Neural progenitor cell (in vitro differentiated cells): ENCODE results near the gene RNF115. TPM values are rescaled to one million over a fixed set of nuclear protein-coding genes. Genes with fewer than 3 reads are reported as not detected.

Source experiments
- DNase-seq: peaks from one replicate; pipeline ENCODE4 v3.0.0-alpha.2; 2016; ENCODE audit warnings: low spot score
- H2AFZ ChIP-seq: fragments of 200-600 bp; sonication (generic); replicated peaks from 2 replicates; pipeline ENCODE4 v1.6.1; 2016; ENCODE audit warnings: antibody characterized with exemption
- H3F3A ChIP-seq: fragments of 200-600 bp; sonication (generic); 2 replicates; pipeline ENCODE4 v1.6.1; 2016; ENCODE audit warnings: antibody characterized with exemption, low read depth
- H3K27ac ChIP-seq: fragments of 200-600 bp; sonication (generic); 2 replicates; pipeline ENCODE4 v1.5.1; 2016; ENCODE audit warnings: mild to moderate bottlenecking
- H3K27me3 ChIP-seq: fragments of 200-600 bp; sonication (generic); 2 replicates; pipeline ENCODE4 v1.6.1; 2016; ENCODE audit warnings: mild to moderate bottlenecking, moderate library complexity
- H3K36me3 ChIP-seq: fragments of 200-600 bp; sonication (generic); 2 replicates; pipeline ENCODE4 v1.5.1; 2016
- H3K4me1 ChIP-seq: fragments of 200-600 bp; sonication (generic); 2 replicates; pipeline ENCODE4 v1.6.1; 2016; ENCODE audit warnings: mixed run types
- H3K4me2 ChIP-seq: fragments of 200-600 bp; sonication (generic); 2 replicates; pipeline ENCODE4 v1.6.1; 2016
- H3K4me3 ChIP-seq: fragments of 200-600 bp; sonication (generic); 2 replicates; pipeline ENCODE4 v1.5.1; 2016
- H3K79me2 ChIP-seq: fragments of 200-600 bp; sonication (generic); 2 replicates; pipeline ENCODE4 v1.6.1; 2016; ENCODE audit warnings: low read depth
- H3K9ac ChIP-seq: fragments of 200-600 bp; sonication (generic); 2 replicates; pipeline ENCODE4 v1.6.1; 2016
- H3K9me3 ChIP-seq: fragments of 200-600 bp; sonication (generic); 2 replicates; pipeline ENCODE4 v1.5.1; 2016; ENCODE audit warnings: low read depth
- H4K20me1 ChIP-seq: fragments of 200-600 bp; sonication (generic); 2 replicates; pipeline ENCODE4 v1.6.1; 2016; ENCODE audit warnings: low read depth
- H3K27ac Mint-ChIP-seq: 3 replicates; pipeline ENCODE4 v1.8.0; 2021; ENCODE audit warnings: mixed read lengths
- H3K27me3 Mint-ChIP-seq: 2 replicates; pipeline ENCODE4 v1.8.0; 2022; ENCODE audit warnings: low read depth, mild to moderate bottlenecking, inconsistent platforms, moderate library complexity, mixed read lengths; ENCODE audit not compliant: insufficient read depth
- H3K36me3 Mint-ChIP-seq: 3 replicates; pipeline ENCODE4 v1.8.0; 2021; ENCODE audit warnings: mixed read lengths
- H3K4me1 Mint-ChIP-seq: 3 replicates; pipeline ENCODE4 v1.8.0; 2021; ENCODE audit warnings: mixed read lengths
- H3K4me3 Mint-ChIP-seq: 3 replicates; pipeline ENCODE4 v1.8.0; 2021; ENCODE audit warnings: mild to moderate bottlenecking, moderate library complexity, mixed read lengths
- H3K9me3 Mint-ChIP-seq: 3 replicates; pipeline ENCODE4 v1.8.0; 2020; ENCODE audit warnings: mixed read lengths
- EZH2 ChIP-seq: fragments of 200-600 bp; sonication (generic); IDR thresholded peaks from 2 replicates; pipeline ENCODE4 v1.6.1; 2017; ENCODE audit warnings: antibody characterized with exemption, mild to moderate bottlenecking, moderate library complexity
- EZH2phosphoT487 ChIP-seq: fragments of 200-600 bp; sonication (generic); IDR thresholded peaks from 2 replicates; pipeline ENCODE4 v1.6.1; 2017; ENCODE audit warnings: antibody characterized with exemption
- total RNA-seq: library from RNA; depleted of rRNA; stranded (reverse); fragments of >200 nt; gene quantifications from 2 replicates; pipeline ENCODE4 v1.2.3, GENCODE V29; 2015; ENCODE audit warnings: low replicate concordance
- TF ChIP-seq, protein P1 (sequence below): fragments of 200-600 bp; sonication (generic); IDR thresholded peaks from 2 replicates; pipeline ENCODE4 v1.5.1; 2017; ENCODE audit warnings: antibody characterized with exemption, mild to moderate bottlenecking

Gene RNF115
- total RNA-seq, 1 donor from 2014 or later = 12.9 TPM

DNA sequence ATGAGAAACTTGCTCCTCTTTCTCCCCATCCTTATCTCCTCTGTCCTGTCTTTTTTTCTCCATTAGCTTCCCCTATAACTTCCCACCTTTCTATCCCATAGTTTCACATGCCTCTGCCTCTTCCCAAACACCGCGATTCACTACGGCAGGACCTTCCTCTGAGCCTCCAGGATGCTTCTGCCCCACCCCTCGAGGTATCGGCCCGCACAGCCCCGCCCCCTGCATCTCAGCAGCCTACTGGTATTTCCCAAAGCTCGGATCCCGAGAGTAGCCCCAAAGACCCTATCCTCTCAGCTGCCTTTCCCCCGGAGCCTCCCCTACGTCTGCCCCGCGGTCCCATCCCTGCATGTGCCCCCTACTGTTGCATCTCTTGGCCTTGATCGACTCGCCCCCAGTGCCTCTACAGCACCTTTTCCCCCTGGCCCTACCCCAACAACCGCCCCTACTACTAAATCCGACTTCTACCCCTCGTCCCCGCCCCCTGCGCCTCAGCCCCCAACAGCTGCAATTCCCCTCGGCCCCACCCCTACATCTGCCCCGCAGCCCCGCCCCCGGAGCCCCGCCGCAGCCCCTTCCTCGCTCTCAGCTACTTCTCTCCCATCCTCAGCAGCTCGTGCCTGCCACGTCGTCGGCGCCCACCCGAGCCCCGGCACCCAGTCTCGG, 34.5 kb upstream of the RNF115 start:
- Mint-ChIP-seq H3K27me3 (peaks cover 1% of the 10 kb centered on the region), H3K4me3 (peak overlapping the region; percentile 98), H3K36me3 (peaks cover 30% of the 10 kb centered on the region), H3K4me1 (peaks cover 10% of the 10 kb centered on the region), H3K9me3 (no peaks in the 10 kb centered on the region), H3K27ac (no peak overlapping the region)
- Histone ChIP-seq H3K27ac (no peak overlapping the region), H3K9ac (no peak overlapping the region), H3K4me3 (peak overlapping the region; percentile 95), H3K36me3 (no peaks in the 10 kb centered on the region), H3K79me2 (peaks cover 15% of the 10 kb centered on the region), H3K4me1 (no peaks in the 10 kb centered on the region), H3F3A (peaks cover 22% of the 10 kb centered on the region), H4K20me1 (no peaks in the 10 kb centered on the region), H3K9me3 (no peaks in the 10 kb centered on the region), H3K27me3 (no peaks in the 10 kb centered on the region), H3K4me2 (peak overlapping the region; percentile 80), H2AFZ (peak overlapping the region; percentile 90)
- peak; percentile 89 for DNase-seq
- TF ChIP-seq EZH2 = no peak
- TF ChIP-seq, protein P1, sequence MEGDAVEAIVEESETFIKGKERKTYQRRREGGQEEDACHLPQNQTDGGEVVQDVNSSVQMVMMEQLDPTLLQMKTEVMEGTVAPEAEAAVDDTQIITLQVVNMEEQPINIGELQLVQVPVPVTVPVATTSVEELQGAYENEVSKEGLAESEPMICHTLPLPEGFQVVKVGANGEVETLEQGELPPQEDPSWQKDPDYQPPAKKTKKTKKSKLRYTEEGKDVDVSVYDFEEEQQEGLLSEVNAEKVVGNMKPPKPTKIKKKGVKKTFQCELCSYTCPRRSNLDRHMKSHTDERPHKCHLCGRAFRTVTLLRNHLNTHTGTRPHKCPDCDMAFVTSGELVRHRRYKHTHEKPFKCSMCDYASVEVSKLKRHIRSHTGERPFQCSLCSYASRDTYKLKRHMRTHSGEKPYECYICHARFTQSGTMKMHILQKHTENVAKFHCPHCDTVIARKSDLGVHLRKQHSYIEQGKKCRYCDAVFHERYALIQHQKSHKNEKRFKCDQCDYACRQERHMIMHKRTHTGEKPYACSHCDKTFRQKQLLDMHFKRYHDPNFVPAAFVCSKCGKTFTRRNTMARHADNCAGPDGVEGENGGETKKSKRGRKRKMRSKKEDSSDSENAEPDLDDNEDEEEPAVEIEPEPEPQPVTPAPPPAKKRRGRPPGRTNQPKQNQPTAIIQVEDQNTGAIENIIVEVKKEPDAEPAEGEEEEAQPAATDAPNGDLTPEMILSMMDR = no peak
- TF ChIP-seq EZH2phosphoT487 = no peak

GRCh38 chr1:145857170-145857569, 33.3 kb upstream of the RNF115 start:
- peak overlapping the region; percentile 98 for H3K4me3 Mint-ChIP-seq
- Histone ChIP-seq H3K4me3 (no peak overlapping the region), H3K4me2 (no peak overlapping the region)

DNA sequence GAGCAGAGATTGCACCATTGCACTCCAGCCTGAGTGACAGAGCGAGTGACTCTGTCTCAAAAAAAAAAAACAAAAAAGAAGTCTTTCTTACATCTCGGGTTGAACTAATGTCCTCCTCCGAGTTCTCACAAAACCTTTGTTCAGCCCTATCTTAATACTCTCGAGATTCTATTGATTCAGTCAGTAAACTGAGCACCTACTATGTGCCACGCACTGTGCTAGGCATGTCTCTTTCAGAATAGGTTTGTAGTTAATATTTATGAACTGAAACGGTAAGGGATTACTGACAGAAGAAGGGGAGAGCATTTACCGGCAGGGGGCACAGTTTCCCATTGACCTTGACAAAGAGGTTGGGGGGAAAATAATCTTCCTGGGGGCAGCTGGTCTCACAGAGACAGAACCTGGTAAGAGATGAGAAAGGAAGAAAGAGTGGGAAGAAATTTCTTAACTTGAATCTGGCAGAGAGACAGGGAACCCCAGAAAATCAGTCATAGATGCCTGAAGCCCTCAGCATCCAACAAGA, 31.6 kb upstream of the RNF115 start:
- H3K36me3 ChIP-seq = no peaks in the 10 kb centered on the region
- H3K79me2 ChIP-seq = peaks cover 15% of the 10 kb centered on the region
- H3K27me3 ChIP-seq = no peaks in the 10 kb centered on the region
- TF ChIP-seq EZH2 (no peak), EZH2phosphoT487 (no peak)
- TF ChIP-seq, protein P1 = no peak
- DNase-seq = no peak
- no peak overlapping the region for H3K27ac ChIP-seq
- H3K9me3 ChIP-seq = no peaks in the 10 kb centered on the region
- H3K9me3 Mint-ChIP-seq = no peaks in the 10 kb centered on the region
- H3K27me3 Mint-ChIP-seq = no peaks in the 10 kb centered on the region
- no peaks in the 10 kb centered on the region for H4K20me1 ChIP-seq
- H3K4me1 ChIP-seq = no peaks in the 10 kb centered on the region
- peaks cover 46% of the 10 kb centered on the region for H3K36me3 Mint-ChIP-seq
- peaks cover 6% of the 10 kb centered on the region for H3K4me1 Mint-ChIP-seq
- no peak overlapping the region for H3K27ac Mint-ChIP-seq
- no peak overlapping the region for H3K9ac ChIP-seq
- H3K4me3 Mint-ChIP-seq = peak overlapping the region; percentile 36
- H2AFZ ChIP-seq = no peak overlapping the region
- peaks cover 16% of the 10 kb centered on the region for H3F3A ChIP-seq
- H3K4me3 ChIP-seq = no peak overlapping the region
- H3K4me2 ChIP-seq = no peak overlapping the region

More at GRCh38 chr1:145857170-145857569, 33.3 kb upstream of the RNF115 start:
- Histone ChIP-seq H3K36me3 (no peaks in the 10 kb centered on the region), H3K9me3 (no peaks in the 10 kb centered on the region), H3K4me1 (no peaks in the 10 kb centered on the region), H3K9ac (no peak overlapping the region), H3K27ac (no peak overlapping the region), H2AFZ (no peak overlapping the region), H3K27me3 (no peaks in the 10 kb centered on the region), H4K20me1 (no peaks in the 10 kb centered on the region), H3F3A (peaks cover 22% of the 10 kb centered on the region), H3K79me2 (peaks cover 15% of the 10 kb centered on the region)
- H3K36me3 Mint-ChIP-seq = peaks cover 35% of the 10 kb centered on the region
- H3K27ac Mint-ChIP-seq = no peak overlapping the region
- H3K9me3 Mint-ChIP-seq = no peaks in the 10 kb centered on the region
- TF ChIP-seq, protein P1 = no peak
- no peak for TF ChIP-seq EZH2
- no peak for TF ChIP-seq EZH2phosphoT487
- no peak for DNase-seq
- peaks cover 10% of the 10 kb centered on the region for H3K4me1 Mint-ChIP-seq
- H3K27me3 Mint-ChIP-seq = no peaks in the 10 kb centered on the region
